OCI-LY3 (cell line): Measurements from ENCODE around the gene DCTPP1.

Source experiments
- H2AFZ ChIP-seq: fragments of 200-600, 300-600 bp; shearing (Covaris generic); 2 replicates; pipeline ENCODE4 v1.6.0; 2014; ENCODE audit warnings: antibody characterized with exemption, low read depth, low read length
- H3K27ac ChIP-seq: fragments of 200-600, 300-600 bp; sonication (generic); 2 replicates; pipeline ENCODE4 v1.5.1; 2014; ENCODE audit warnings: mild to moderate bottlenecking, low read length, moderate library complexity, mixed read lengths
- H3K27me3 ChIP-seq: fragments of 200-600, 300-600 bp; sonication (generic); 2 replicates; pipeline ENCODE4 v1.6.1; 2014; ENCODE audit warnings: low read depth, low read length, mixed read lengths
- H3K36me3 ChIP-seq: fragments of 200-600, 300-600 bp; sonication (generic); replicated peaks from 2 replicates; pipeline ENCODE3; 2014; ENCODE audit warnings: low read depth, low read length, mixed read lengths
- H3K4me1 ChIP-seq: fragments of 300-600, 200-600 bp; sonication (generic); 2 replicates; pipeline ENCODE4 v1.6.1; 2014; ENCODE audit warnings: low read length, mixed read lengths
- H3K4me2 ChIP-seq: fragments of 200-600, 300-600 bp; sonication (generic); 2 replicates; pipeline ENCODE4 v1.6.1; 2014; ENCODE audit warnings: low read length, mixed read lengths
- H3K4me3 ChIP-seq: fragments of 300-600, 200-600 bp; sonication (generic); 2 replicates; pipeline ENCODE4 v1.5.1; 2014; ENCODE audit warnings: antibody characterized with exemption, mild to moderate bottlenecking, low read length, moderate library complexity
- H3K79me2 ChIP-seq: fragments of 300-600, 200-600 bp; shearing (Covaris generic); 2 replicates; pipeline ENCODE4 v1.6.1; 2014; ENCODE audit warnings: mild to moderate bottlenecking, low read length, mixed read lengths
- H3K9ac ChIP-seq: fragments of 300-600, 200-600 bp; shearing (Covaris generic); 2 replicates; pipeline ENCODE4 v1.6.0; 2014; ENCODE audit warnings: mild to moderate bottlenecking, low read length, moderate library complexity
- H3K9me3 ChIP-seq: fragments of 200-600, 300-600 bp; shearing (Covaris generic); 2 replicates; pipeline ENCODE4 v1.6.1; 2014; ENCODE audit warnings: low read length, mixed read lengths; ENCODE audit not compliant: insufficient read depth
- H4K20me1 ChIP-seq: fragments of 200-600, 300-600 bp; sonication (generic); 2 replicates; pipeline ENCODE4 v1.6.1; 2016; ENCODE audit warnings: low read length, mixed read lengths; ENCODE audit not compliant: insufficient read depth
- CTCF ChIP-seq: fragments of 200-600, 300-600 bp; sonication (generic); IDR thresholded peaks from 2 replicates; pipeline ENCODE4 v1.5.1; 2014; ENCODE audit warnings: antibody characterized with exemption, low read length, low read depth
- EZH2phosphoT487 ChIP-seq: fragments of 200-600 bp; shearing (Covaris generic); IDR thresholded peaks from 2 replicates; pipeline ENCODE4 v1.6.1; 2018; ENCODE audit warnings: antibody characterized with exemption, mixed run types, low read depth

The DCTPP1 gene

DNA sequence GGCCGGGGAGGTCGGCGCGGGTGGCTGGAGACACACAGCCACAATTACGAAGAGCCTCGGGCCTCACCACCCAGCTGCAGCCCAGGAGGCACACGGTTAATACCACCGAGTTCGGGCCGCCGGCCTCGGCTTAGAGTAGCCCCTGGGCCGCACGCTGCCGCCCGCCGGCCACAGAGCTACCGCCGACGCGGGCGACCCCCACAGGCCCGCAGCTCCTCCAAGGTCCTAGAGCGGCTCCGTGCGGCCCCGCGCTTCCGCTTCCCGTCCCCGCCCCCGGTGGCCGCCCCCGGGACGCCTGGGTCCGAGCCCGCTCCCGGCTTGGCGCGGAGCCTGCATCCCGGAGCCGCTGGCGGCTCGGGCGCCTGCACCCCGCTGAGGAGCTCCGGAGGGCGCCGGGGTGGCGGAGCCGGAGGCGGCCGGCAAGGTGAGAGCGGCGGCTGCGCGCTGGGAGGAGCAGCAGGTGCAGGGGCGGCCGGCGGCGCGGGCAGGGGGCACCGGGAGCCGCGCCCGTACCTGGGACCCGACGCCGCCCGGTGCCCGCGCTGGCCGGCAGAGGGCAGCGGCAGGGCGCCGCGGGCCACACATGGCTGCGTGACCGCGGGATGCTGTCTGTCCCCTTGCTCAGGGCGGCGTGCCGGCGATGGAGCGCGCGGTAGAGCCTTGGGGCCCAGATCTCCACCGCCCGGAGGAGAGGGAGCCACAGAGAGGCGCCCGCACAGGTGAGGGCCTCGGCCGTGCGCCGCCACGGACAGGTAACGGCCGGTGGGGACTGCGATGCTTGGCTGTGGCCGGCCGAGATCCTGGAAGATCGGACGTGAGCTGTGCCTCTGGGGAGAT lies 34.5 kb downstream of the DCTPP1 start, which contains the start of gene ZNF48:
Gene ZNF48, plus strand, starts transcription at position 266 of the 837 bp plus-strand sequence. Its CDS starts 375 bp downstream, at position 641.
- H3K36me3 ChIP-seq, result no peaks in the 10 kb centered on the region
- peaks cover 15% of the 10 kb centered on the region for H3K4me1 ChIP-seq
- TF ChIP-seq CTCF (peak; percentile 25), EZH2phosphoT487 (no peak)
- peak within 1 kb of the TSS; percentile 73 for H2AFZ ChIP-seq
- no peaks in the 10 kb centered on the region for H4K20me1 ChIP-seq
- peak within 1 kb of the TSS; percentile 93 for H3K4me3 ChIP-seq
- H3K4me2 ChIP-seq, result peak within 1 kb of the TSS; percentile 98
- H3K9ac ChIP-seq, result peak within 1 kb of the TSS; percentile 88
- no peaks in the 10 kb centered on the region for H3K9me3 ChIP-seq
- peak within 1 kb of the TSS; percentile 39 for H3K27ac ChIP-seq
- H3K27me3 ChIP-seq, result no peaks in the 10 kb centered on the region
- H3K79me2 ChIP-seq, result peaks cover 8% of the 10 kb centered on the region

DNA sequence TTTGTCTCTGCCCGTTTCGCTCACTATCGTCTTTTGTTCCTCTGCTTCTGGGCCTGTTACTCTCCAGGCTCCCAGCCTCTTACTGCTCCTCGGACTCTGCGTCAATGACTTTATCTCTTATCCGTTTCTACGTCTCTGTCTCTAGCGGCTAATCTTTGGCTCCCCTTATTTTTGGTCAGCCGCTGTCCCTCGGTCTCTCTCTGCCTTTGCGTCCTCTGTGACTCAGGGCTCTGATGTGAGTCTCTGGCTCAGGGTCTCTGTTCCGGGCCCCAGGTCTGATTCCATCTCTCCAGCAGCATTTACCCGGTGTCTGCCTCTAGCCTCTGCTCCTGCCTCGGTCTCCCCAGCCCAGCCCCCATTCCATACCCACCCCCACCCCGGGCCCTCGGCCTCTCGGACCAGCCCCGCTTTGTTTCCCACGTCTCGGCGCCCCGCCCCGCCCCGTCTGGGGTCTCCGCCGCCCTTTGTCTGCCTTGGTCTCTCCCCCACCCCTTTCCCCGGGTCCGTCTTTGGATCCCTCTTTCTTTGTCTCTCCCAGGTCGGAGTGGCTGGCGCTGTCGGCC lies 35.2 kb downstream of the DCTPP1 start:
- TF ChIP-seq EZH2phosphoT487 (no peak), CTCF (no peak)
- Histone ChIP-seq H3K79me2 (peaks cover 8% of the 10 kb centered on the region), H4K20me1 (no peaks in the 10 kb centered on the region), H3K27ac (peak overlapping the region; percentile 39), H2AFZ (peak overlapping the region; percentile 73), H3K36me3 (no peaks in the 10 kb centered on the region), H3K9ac (peak overlapping the region; percentile 88), H3K4me3 (peak overlapping the region; percentile 93), H3K4me2 (peak overlapping the region; percentile 89), H3K27me3 (no peaks in the 10 kb centered on the region), H3K4me1 (peaks cover 11% of the 10 kb centered on the region), H3K9me3 (no peaks in the 10 kb centered on the region)

DNA sequence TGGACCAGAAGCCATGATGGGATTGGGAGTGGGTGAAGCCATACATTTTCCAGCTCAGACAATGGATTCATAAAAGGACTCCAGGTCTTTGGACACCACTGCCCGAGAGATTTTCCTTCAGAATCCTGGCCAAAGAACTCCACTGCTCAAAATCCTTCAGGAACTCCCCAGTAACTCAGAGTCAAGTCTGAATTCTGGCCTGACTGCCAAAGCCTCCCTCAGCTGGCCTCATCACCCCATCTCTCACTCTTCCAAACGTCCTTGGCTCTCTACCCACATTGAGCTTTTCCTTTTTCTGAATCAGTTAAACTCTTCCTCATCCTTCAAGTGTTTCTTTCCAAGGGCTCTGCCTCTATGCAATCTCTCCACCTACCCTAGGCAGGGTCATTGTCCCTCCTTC lies 46.3 kb downstream of the DCTPP1 start:
- TF ChIP-seq CTCF (no peak), EZH2phosphoT487 (no peak)
- no peaks in the 10 kb centered on the region for H3K9me3 ChIP-seq
- H3K27me3 ChIP-seq, result no peaks in the 10 kb centered on the region
- H3K4me1 ChIP-seq, result peaks cover 28% of the 10 kb centered on the region
- H3K9ac ChIP-seq, result no peak overlapping the region
- H3K79me2 ChIP-seq, result peaks cover 21% of the 10 kb centered on the region
- H3K4me3 ChIP-seq, result peak overlapping the region; percentile 87
- no peak overlapping the region for H2AFZ ChIP-seq
- H3K27ac ChIP-seq, result peak overlapping the region; percentile 68; the same call in 1 of the 2 replicates
- peaks cover 5% of the 10 kb centered on the region for H3K36me3 ChIP-seq
- no peaks in the 10 kb centered on the region for H4K20me1 ChIP-seq
- peak overlapping the region; percentile 92 for H3K4me2 ChIP-seq

GRCh38 chr16:30382111-30382881 lies 47.5 kb downstream of the DCTPP1 start, which contains the start of gene SEPTIN1:
Gene SEPTIN1, minus strand, starts transcription at chr16:30382561. Its CDS starts 19 bp downstream, at chr16:30382542.
- H3K27me3 ChIP-seq, result no peaks in the 10 kb centered on the region
- H4K20me1 ChIP-seq, result no peaks in the 10 kb centered on the region
- peaks cover 30% of the 10 kb centered on the region for H3K4me1 ChIP-seq
- H3K4me2 ChIP-seq, result peak within 1 kb of the TSS; percentile 92
- peak within 1 kb of the TSS; percentile 68 for H3K27ac ChIP-seq
- peak within 1 kb of the TSS; percentile 80 for H2AFZ ChIP-seq
- peak within 1 kb of the TSS; percentile 84 for H3K9ac ChIP-seq
- peaks cover 5% of the 10 kb centered on the region for H3K36me3 ChIP-seq
- TF ChIP-seq CTCF (no peak), EZH2phosphoT487 (no peak)
- peaks cover 21% of the 10 kb centered on the region for H3K79me2 ChIP-seq
- no peaks in the 10 kb centered on the region for H3K9me3 ChIP-seq
- H3K4me3 ChIP-seq, result peak within 1 kb of the TSS; percentile 87
